Activated CD4-positive, CD25-positive, alpha-beta regulatory T cell treated with anti-CD3 and anti-CD28 coated beads, Interleukin-2, amount 50 U/mL, for 24 hours (primary cell): ENCODE results near the gene CIP2A.
A peak's percentile ranks its signal among the peaks of the same experiment; 100 is the strongest.
"Not testable (repeated sequence)": the region's sequence is repeated elsewhere in the genome, so short reads cannot be mapped to it uniquely, and the experiment has no call there.

Experiments used
- ATAC-seq, 2 donors: fragments of 150-1000 bp; cut with Tn5 transposase; one replicate each; pipeline ENCODE4 v1.10.0; 2021; ENCODE audit warnings: mild to moderate bottlenecking in 1 of 2, moderate library complexity in 1 of 2

Gene CIP2A

DNA sequence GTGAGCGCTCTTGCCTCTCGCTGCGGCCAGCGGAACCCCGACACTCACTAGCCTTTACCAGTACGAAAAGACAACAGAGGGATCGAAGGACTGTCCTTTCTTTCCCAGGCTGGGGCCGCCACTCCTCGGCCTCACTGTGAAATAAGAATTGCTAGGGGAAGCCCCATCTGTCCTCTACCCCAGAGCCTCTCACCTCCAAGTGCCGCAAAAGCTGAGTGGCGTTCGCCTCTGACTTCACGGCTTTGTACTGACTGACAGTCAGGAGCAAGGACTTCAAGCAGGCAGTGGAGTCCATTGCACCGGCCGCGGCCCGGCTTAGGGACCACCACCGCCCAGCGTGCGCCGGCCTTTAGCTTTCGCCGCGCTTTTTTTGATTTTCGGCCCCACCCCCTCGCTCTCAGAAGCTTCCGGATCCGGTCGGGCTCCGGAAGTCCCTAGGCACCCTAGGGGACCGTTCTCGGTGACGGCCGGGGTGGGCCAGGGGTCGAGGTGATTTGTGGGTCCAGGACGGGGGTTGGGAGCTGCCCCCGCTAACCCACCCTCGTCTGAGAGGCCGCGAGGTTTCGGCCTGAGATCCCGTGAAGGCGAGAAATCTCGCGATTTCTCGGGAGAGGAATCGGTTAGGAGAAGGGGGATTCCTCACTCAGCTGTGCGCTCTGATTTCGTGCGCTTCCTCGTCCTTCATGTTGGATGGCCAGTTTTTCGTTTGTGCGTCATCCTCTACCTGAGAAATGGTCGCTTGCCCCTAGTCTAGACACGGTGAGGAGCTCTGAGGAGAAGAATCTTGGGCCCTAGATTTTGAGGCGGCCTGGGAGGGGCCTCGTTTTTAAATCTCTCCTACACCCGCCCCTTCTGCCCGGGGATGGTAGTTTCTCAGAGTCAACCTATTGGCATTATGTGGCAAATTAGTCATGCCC lies at the start of gene CIP2A, which contains the start of gene DZIP3:
Gene CIP2A, minus strand, starts transcription at position 358 of the 917 bp plus-strand sequence. Its CDS starts 63 bp downstream, at position 295.
Gene DZIP3, plus strand, starts transcription at position 642 of the 917 bp plus-strand sequence. CDS start 15,685 bp downstream, outside the sequence.
- peak; percentile 86 to 91 for ATAC-seq

DNA sequence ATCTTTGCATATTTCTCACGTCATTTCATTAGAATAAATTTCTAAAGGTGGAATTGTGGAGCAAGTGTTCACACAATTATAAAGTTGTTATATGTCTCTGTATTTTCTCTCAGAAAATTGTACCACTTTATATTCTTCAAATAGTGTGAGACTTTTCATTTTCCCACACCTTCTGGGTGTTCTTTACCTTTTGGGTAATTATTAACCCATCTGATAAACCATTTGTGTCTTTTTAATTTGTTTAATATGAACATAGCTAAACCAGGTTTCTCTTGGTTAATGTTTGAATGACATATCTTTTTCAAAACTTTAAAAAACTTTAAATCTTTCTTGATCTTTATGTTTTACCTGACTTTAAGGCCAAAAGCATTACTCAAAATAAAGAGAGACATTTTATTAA lies 40.7 kb upstream of the CIP2A start:
- no peak for ATAC-seq

DNA sequence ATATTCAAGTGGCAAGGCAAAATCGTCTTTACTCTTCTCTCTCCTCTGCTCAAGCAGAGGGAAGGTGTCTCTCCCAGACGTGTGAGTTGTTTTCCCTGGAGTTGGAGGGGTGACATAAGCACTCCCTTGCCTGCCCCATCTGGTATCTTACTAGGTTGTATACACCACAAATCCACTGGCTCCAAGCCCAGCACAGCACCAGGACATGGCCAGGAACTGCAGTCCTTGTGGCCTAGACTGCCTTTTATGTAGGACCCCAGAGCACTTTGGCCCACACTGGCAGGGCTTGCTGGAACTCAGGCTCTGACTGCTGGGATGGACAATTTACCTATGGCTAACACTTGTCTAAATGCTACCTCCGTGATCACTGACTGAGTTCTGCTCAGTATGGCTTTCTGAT lies 34.3 kb upstream of the CIP2A start:
- no peak for ATAC-seq

DNA sequence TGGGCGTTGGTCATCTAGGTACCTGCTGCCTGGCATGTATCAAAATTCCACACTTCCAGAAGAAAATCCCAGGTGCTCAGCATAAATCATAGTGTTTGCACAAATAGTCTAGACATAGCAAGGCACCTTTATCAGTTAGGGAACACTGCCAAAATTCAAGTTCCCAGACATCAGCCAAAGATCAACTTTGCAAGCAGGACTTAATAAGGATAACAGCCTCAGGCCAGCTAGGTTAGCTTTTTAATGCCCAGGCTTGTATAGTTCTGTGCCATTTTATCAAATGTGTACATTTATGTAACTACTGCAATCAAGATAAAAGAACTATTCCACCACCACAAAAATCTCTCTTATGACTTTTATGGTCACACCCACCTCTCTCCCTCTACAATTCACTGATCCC lies 31.0 kb upstream of the CIP2A start:
- ATAC-seq: no peak

DNA sequence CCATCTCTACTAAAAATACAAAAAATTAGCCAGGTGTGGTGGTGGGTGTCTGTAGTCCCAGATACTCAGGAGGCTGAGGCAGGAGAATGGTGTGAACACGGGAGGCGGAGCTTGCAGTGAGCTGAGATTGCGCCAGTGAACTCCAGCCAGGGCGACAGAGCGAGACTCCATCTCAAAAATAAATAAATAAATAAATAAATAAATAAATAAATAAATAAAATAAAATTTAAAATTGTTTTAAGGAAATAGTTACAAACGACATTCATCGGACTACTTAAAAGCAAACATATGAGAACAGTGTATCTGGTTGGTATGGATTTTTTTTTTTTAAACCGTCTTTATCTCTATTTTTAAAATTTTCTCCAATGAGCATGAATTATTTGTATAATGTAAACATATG lies 26.9 kb upstream of the CIP2A start:
- ATAC-seq: not testable (repeated sequence)

DNA sequence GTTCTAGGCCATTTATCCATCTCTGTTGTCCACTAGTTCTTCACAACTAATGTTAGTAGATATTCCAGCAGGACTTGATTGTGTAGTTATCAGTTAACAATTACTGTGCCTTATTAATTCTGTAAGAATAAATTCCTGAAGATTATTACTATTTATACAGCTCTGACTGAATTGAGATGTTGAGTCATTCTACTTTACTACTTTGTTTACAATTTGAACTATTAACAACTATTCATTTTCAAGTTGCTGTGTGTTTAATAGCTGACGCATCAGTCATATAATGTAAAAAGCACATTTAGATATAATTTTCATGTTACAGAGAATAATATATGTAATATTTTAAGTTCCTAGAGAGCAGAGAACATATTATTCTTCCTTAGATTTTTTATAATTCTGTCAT lies 21.4 kb upstream of the CIP2A start:
- ATAC-seq: no peak

DNA sequence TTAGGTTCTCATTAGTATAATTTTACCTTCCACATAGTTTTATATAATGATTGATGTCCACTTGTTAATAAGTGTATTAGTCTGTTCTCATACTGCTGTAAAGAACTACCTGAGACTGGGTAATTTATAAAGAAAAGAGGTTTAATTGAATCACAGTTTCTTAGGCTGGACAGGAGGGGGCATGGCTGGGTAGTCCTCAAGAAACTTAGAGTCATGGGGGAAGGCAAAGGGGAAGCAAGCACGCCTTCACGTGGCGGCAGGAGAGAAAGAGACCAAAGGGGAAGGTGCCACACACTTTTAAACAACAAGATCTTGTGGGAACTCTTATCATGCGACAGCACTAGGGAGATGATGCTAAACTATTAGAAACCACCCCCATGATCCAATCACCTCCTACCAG lies 19.5 kb upstream of the CIP2A start:
- no peak for ATAC-seq

DNA sequence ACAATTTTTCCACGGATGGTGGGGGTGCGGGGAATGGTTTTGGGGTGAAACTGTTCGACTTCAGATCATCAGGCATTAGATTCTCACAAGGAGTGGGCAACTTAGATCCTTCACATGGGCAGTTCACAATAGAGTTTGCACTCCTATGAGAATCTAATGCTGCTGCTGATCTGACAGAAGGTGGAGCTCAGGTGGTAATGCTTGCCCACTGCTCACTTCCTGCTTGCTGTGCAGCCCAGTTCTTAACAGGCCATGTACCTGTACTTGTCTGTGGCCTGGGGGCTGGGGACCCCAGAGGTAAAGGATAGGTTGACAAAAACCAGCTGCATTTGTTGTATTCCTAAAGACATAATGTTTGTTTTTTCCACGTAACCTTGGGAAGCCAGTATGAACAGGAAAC lies 16.3 kb upstream of the CIP2A start:
- ATAC-seq: no peak

DNA sequence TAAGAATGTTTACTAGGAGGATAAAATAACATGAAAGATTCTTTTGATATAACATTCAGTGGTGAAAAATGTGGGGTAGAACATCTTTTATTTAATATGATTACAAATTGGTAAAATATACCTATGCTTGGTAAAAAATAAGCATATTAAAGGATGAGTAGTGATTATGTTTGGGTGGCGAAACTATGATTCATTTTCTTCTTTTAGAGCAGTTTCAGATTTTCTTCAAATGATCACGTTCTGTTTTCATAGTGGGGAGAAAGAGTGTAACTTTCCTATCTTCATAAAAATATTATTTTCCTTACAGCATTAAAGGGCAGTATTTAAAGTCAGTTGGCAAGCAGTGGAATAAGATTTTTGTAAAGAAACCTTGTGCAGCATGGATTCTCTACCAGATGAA lies 15.8 kb upstream of the CIP2A start:
- ATAC-seq: peak; percentile 34 to 58

DNA sequence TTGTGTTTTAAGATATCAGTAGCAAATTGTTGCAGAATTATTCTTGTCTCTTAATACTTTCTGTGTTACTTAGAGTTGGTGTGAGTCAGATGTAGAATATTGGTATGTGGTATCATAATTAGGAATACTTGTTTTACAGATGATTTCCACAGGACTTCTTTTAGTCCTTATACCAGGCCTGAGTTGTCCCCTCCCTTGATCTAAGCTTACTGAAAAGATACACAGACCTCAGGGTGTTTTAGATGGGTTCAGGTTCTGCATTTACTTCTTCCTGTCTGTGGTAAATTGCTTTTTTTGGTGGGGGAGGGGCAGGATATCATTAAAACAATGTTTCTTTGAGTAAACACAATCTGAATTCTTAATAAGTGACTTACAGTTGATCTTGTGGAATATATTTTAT lies 14.5 kb upstream of the CIP2A start:
- peak in 1 of 2 donors; percentile 32 for ATAC-seq

DNA sequence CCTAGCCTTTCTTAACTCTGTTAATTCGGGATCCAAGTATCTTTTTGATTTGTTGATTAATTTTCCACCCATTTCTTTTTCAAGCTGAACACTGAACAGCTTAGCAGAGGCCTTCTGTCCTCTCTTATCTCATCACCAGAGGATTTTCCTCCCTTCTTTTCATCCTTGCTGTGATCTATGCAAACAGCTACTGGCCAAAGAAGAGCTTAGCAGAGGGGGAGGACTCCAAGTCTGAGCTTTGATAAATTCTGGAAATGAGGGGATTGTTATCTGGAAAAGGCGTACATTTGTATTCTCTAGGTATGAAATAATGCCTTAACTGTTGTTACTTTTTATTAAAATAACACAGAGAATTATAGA lies 13.7 kb upstream of the CIP2A start:
- ATAC-seq: no peak

DNA sequence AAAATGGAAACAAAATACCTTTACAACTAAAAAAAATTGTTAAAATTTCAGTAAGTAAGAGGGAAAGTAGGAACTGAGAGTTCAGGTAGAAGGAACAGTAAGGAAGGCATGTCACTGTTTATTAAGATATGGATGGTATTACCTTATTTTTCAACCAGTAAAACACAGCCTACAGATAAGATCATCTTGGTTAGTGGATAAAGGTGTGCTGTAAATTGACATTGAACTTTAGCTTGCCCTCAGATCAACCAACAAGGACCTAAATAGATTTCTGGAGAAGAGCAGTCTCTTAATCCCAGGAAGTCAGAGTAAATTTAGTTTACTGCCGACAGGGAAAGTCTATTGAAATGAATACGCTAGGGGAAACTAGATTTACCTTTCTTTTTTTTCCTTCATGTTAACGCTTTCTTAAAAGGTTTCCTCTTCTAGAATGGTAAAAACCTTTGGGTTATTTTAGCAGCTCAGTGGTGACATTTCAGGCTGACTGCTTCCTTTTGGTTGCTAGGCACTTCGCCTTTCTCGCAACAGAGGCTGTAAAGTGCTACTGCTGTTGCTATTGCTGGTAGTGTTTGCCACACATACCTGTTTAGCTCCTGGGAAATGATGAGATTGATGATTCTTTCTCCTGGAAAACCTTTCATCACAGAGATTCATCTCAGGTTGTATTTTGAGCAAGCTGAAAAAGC lies 13.2 kb upstream of the CIP2A start:
- peak in 1 of 2 donors; percentile 36 for ATAC-seq

DNA sequence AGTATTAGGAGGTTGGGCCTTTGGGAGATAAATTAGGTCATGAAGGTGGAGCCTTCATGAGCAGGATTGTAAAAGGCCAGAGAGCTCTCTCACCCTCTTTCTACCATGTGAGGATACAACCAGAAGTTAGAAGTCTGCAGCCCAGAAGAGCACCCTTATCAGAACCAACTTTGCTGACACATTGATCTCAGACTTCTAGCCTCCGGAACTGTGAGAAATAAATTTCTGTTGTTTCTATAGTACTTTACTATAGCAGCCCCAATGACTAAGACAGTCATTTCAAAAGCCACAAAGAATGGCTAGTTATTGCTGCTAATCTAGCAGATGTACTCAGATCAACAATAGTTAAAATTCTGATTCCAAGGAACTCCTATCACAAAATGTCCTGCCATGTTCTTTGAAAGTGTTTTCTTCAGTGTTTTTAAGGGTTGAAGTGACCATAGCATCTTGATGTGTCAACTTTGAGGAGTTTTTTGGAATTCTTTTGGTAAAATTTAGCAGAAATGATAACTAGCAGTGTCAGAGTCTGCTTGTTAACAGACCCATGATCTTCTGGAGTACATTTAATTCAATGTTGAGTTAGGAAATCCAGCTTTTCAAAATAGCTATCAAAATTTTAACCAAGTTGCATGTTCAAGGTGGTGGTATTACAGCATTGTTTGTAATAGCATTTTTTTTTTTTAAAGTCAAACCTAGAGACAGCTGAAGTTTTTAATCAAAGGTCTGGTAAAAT lies 10.6 kb upstream of the CIP2A start:
- peak; percentile 74 to 76 for ATAC-seq

DNA sequence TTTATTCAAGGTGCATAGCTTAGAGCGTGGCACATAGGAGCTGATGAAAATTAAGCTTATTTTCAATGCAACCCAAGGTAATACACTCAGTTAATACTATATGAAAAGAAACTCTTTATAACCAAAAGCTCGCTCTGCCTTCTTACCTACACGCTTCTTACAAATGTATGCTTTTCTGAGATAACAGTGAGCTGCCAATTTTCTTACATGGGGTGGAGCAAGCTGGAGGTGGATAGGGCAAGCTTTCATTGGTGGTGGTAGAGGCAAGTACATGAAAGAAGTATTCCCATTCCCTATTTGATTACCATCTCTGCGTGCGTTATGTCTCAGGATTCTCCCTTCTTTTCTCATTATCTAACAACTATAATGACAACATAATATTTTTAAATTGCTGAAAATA lies 9.1 kb upstream of the CIP2A start:
- no peak for ATAC-seq

DNA sequence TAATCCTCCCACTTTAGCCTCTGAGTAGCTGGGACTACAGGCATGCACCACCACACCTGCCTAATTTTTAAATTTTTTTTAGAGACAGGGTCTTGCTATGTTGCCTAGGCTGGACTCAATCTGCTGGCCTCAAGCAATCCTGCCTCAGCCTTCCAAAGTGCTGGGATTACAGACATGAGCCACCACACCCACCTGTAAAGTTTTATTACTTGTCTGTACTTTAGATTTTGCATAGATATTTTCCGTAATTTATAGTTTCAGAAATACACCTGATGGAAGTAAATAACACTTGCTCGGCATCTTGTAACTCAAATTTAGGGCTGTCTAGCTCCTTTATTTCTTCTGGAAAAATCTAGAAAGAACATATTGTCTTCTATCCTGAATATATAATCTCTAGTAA lies 6.1 kb upstream of the CIP2A start:
- ATAC-seq: no peak

DNA sequence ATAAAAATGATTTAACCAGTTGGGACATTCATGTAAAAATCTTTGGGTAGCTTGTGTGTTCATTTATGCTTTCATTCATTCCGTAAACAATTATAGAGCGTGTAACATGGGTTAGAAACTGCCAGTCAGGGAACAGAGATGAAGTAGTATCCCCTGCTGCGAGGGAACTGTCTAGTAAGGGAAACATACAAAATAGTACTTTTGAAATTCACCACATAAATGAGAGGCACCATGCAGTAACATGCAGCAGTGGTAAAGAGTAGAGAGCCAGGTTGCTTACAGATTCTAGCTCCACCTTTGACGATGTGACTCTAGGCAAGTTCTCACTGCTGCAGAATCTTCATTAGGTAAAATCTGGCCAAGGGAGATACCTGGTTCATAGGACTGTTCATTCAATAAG lies 1.2 kb upstream of the CIP2A start:
- no peak for ATAC-seq

DNA sequence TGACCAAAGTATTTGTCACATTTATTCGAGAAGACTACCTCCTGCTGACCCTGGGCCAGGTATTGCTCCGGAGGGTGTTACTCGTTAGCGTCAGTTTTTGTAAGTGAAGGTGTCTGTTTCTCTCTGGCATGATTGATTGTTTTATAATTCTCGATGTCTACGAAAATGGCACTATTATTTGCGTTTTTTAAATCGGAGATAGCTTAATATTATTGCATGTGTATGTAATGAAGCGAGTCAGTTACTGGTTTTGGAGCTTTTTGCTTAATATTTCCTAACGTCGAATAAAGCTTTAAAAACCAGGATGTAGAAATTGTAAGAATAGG lies 723 bp upstream of the CIP2A start:
- ATAC-seq: no peak

DNA sequence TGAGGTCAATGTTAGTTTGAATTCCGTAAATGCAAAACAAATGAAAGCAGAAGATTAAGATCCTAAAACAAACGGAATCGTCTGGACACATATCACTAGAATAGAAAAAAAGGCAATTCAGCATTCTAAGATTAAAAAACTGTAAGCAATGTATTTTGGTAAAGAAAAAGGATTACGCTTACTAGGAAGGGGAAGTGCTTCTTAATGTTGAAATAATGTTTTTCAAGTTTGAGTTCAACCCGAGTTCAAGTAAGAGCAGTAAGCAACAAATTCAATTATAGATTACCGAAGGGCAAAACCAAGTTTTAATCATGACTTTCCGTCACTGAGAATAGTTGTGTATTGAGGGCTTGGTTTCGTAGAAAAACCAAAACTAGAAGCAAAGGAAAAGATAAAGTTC lies 637 bp downstream of the CIP2A start:
- no peak for ATAC-seq

DNA sequence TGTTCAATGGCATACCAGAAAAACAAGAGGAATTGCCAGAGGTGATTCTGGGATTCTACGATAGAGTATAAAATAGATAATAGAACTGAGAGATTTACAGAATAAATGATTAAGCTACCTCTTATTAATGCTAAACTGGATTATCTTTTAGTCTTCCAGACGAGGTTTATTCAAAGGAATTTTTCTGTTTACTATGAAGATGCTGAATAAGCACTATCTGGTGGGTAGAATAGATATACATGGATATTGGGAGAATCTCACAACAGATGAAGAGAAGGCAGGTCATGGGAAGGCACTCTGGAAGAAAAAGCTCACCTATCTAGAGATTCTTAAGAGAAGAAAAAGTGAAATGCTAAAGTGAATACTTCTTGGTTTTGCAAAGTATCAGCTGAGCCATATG lies 11.2 kb downstream of the CIP2A start:
- no peak for ATAC-seq

DNA sequence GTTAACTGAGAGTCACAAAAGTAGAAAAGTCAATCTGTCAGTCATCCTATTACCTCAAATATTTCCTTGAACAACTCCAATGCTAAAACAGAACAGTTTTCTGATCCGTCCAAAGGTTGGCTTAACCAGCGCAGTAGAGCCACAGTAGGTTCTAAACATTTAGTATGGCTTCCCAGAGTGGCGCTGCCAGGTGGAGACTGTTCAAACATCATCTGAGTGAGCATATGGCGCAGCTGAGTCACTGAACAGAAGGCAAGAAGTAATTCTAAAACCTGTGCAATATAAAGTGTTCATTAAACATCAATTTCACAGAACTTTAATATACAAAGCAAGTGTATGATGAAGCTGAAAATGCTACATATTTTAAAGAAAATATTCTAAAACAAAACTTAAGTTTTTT lies 19.9 kb downstream of the CIP2A start:
- ATAC-seq: no peak

DNA sequence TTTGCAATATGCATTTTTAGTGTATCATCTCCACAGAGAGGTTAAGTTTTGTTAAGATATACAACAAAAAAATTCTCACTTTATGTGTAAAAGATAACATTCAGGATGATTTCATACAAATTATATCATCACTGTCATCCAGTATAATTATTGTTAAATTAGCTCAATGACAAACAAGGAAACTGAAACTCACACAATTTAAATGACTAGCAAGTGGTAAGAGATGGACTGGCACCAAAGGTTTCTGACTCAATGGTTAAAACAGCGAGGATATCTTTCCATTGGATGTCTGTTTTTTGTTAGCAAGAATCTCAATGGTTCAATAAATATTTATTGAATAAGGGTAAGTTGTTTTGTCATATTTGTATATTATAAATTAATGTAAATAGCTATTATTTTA lies 22.6 kb downstream of the CIP2A start:
- ATAC-seq: peak; percentile 56 to 57

DNA sequence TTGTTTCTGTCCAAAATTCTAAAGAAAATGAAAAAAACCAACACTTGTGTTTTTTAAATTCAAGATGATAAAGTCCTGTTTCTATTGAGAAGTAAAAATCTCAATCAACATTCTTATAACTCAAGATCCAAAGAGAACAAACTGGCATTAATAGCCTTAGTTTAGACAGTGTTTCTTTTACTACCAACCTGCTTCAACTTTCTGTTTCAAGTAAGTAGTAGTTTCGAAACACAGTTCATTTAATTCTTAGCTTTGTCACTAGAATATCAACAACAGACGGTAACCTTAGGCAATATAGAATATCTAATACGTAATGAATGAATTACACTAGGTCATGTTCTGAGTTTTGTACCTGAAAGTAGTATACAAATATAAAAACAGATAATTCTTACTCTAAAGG lies 23.7 kb downstream of the CIP2A start:
- ATAC-seq: peak in 1 of 2 donors; percentile 43

DNA sequence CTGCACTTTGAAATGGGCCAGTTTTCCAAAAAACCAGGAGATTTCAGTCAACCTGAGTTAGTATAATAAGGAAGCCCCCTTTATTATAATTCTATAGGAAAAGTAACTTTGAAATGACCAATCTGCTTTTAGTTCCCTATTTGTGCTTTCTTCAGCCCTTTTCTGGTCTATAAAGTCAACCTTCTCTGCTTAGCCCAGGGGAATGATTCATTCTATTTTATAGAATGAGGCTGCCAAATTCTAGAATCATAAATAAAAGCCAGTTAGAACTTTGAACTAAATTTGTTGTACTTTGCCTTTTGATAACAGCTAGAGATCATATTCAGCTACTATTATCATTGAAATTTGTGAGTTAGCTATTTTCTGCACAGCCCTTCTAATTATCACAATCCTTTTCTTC lies 24.7 kb downstream of the CIP2A start:
- ATAC-seq: no peak

DNA sequence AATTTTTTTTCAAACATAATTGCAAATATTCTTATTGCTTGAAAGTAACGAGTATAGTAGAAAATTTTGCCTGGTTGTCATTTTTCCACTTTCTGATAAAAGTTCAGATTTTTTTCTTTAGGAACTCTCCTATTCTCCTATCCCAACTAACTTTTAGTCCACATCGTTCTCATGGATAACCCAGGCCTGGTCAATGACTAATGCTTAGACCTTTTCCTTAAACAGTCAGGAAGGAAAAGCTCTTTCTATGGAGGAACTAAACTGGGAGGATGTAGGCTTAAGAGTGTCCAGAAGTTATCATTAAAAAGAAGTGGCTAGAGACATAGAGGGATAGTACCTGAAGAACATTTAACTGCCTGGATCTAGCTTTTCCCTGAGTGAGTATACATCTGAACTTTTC lies 26.7 kb downstream of the CIP2A start:
- ATAC-seq: no peak
